HG03097 (cell line): ENCODE data around the gene TTC7B.

Source experiments
- ATAC-seq: cut with Tn5 transposase; IDR thresholded peaks from one replicate; pipeline ENCODE4 v1.9.1; 2021; ENCODE audit not compliant: unreplicated experiment, low FRiP score

The TTC7B gene

GRCh38 chr14:90484291-90484690, 331.9 kb downstream of the TTC7B start:
- no peak for ATAC-seq

GRCh38 chr14:90483571-90483974, 332.7 kb downstream of the TTC7B start:
- ATAC-seq, result no peak

GRCh38 chr14:90483117-90483516, 333.1 kb downstream of the TTC7B start:
- no peak for ATAC-seq

- ATAC-seq, result no peak
Measured at GRCh38 chr14:90475298-90475697, 340.9 kb downstream of the TTC7B start.
